ENCODE measurements around the gene KRTAP19-2.

KRTAP19-2 gene

DNA sequence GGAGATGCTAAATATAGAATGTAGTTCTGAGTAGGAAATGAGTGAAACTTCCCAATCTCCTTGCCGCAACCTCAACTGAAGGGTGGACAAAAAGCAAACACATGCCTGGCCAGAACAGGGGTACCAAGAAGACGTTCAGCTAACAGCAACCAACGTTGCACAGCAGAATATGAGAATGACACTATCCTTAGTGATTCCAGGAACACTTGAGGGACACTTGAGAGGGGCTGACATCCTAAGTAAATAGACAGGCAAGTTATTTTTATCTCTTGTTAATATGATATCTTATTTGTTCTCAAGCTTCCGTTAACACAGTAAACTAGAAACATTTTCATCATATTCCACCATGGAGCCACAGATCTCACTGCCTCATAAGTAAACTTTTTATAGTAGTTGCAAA lies 8.0 kb downstream of the KRTAP19-2 start:
- Histone ChIP-seq H2AFZ (no peak overlapping the region), H3K4me2 (ENCODE audit: low read length) (no peak overlapping the region), H3K36me3 (ENCODE audit: control insufficient read depth, insufficient read depth, low read length) (no peaks in the 10 kb centered on the region), H3K9ac (no peak overlapping the region), H3K79me2 (no peaks in the 10 kb centered on the region), H3K9me3 (ENCODE audit: control insufficient read depth, low read length) (no peaks in the 10 kb centered on the region), H3K4me3 (ENCODE audit: low read depth, low read length) (no peak overlapping the region), H3K27ac (no peak overlapping the region), H3K27me3 (ENCODE audit: control insufficient read depth, insufficient read depth, low read length) (no peaks in the 10 kb centered on the region), H3K4me1 (no peaks in the 10 kb centered on the region)
- TF ChIP-seq, protein P1, sequence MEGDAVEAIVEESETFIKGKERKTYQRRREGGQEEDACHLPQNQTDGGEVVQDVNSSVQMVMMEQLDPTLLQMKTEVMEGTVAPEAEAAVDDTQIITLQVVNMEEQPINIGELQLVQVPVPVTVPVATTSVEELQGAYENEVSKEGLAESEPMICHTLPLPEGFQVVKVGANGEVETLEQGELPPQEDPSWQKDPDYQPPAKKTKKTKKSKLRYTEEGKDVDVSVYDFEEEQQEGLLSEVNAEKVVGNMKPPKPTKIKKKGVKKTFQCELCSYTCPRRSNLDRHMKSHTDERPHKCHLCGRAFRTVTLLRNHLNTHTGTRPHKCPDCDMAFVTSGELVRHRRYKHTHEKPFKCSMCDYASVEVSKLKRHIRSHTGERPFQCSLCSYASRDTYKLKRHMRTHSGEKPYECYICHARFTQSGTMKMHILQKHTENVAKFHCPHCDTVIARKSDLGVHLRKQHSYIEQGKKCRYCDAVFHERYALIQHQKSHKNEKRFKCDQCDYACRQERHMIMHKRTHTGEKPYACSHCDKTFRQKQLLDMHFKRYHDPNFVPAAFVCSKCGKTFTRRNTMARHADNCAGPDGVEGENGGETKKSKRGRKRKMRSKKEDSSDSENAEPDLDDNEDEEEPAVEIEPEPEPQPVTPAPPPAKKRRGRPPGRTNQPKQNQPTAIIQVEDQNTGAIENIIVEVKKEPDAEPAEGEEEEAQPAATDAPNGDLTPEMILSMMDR (IDR thresholded peaks at IDR 0.05), result no peak

DNA sequence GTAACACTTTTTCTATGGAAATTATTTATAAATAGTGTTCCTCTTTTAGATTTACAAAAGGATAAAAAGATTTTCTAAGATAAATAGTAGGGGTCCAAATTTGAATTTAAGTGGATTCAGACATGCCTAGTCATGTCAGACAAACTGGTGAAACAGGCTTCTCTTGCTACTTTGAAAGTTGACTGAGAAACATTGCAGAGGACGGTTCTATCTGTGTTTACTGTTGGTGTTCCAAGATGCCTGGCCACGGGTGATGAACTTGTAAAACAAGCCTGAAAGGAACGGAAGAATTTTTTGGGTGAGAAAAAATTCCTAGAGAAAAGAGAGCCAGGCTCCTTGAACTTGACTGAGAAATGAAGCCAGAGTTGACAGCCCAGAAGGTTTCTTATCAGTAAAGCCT lies 9.2 kb downstream of the KRTAP19-2 start:
- Histone ChIP-seq H3K36me3 (ENCODE audit: control insufficient read depth, insufficient read depth, low read length) (no peaks in the 10 kb centered on the region), H3K27ac (no peak overlapping the region), H3K79me2 (no peaks in the 10 kb centered on the region), H3K27me3 (ENCODE audit: control insufficient read depth, insufficient read depth, low read length) (no peaks in the 10 kb centered on the region), H2AFZ (no peak overlapping the region), H3K4me3 (ENCODE audit: low read depth, low read length) (no peak overlapping the region), H3K4me1 (no peaks in the 10 kb centered on the region), H3K4me2 (ENCODE audit: low read length) (no peak overlapping the region), H3K9ac (no peak overlapping the region), H3K9me3 (ENCODE audit: control insufficient read depth, low read length) (no peaks in the 10 kb centered on the region)
- TF ChIP-seq, protein P1 (IDR thresholded peaks at IDR 0.05), result no peak

DNA sequence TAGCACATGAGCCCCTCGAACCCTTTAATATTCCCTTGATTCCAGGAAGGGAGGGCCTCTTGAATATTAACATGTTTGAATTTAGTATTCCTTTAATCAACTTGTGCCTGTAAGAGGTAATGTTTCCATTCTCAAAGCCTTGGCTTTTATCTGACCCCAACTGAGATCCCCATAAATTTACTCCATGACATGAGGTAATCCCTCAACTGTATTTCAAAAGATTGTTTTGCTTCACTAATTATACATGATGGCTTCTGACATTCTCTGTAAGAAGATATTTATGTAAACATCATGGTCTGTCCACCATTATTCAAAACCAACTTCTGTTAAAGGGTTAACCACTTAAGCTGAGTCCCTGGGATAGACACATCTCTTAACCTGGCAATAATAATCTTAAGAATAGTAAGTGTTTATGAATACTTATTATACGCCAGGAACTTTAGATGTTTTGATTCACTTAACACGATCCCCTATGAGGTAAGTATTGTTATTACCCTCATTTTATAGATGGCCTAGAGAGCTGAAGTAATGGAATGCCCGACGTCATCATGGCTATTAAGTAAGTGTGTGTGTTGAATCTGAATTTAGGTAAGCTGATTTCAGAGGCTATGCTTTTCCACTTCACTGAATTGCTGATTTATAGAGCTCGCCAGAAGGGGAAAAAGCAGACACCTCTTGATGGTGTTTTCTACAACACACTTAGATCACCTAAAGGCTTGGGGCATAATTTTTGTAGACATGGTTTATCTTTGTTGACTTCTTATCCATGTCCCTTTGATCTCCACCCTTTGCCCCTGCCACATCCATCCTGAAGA lies 18.1 kb downstream of the KRTAP19-2 start:
- Histone ChIP-seq H3K36me3 (ENCODE audit: control insufficient read depth, insufficient read depth, low read length) (no peaks in the 10 kb centered on the region), H3K27ac (no peak overlapping the region), H3K9ac (no peak overlapping the region), H3K4me1 (no peaks in the 10 kb centered on the region), H3K4me3 (ENCODE audit: low read depth, low read length) (no peak overlapping the region), H3K4me2 (ENCODE audit: low read length) (no peak overlapping the region), H3K27me3 (ENCODE audit: control insufficient read depth, insufficient read depth, low read length) (no peaks in the 10 kb centered on the region), H2AFZ (no peak overlapping the region), H3K9me3 (ENCODE audit: control insufficient read depth, low read length) (no peaks in the 10 kb centered on the region), H3K79me2 (no peaks in the 10 kb centered on the region)
- TF ChIP-seq, protein P1 (IDR thresholded peaks at IDR 0.05), result no peak

DNA sequence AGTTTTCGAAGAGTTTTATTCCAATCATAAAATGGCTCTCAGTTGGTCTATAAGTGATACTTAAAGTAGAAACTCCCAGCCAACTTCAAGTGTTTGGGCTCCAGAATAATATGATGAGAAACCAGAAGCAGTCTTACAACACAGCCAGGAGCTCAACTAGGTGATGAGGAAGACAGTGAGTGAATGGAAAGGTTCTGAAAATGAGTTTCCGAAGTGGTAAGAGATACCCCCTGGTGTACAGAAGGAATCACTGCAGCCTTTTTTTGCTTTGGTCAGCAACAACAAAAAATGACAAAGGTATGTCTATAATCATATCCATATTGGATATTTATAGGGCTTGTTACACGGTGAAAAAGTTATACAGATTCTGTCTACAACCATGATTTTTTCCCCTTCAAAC lies 23.5 kb downstream of the KRTAP19-2 start:
- H2AFZ ChIP-seq, result no peak overlapping the region
- H3K4me1 ChIP-seq, result no peaks in the 10 kb centered on the region
- TF ChIP-seq, protein P1 (IDR thresholded peaks at IDR 0.05), result no peak
- no peak overlapping the region for H3K4me3 ChIP-seq (ENCODE audit: low read depth, low read length)
- no peak overlapping the region for H3K9ac ChIP-seq
- H3K27ac ChIP-seq, result no peak overlapping the region
- H3K27me3 ChIP-seq (ENCODE audit: control insufficient read depth, insufficient read depth, low read length), result no peaks in the 10 kb centered on the region
- no peak overlapping the region for H3K4me2 ChIP-seq (ENCODE audit: low read length)
- no peaks in the 10 kb centered on the region for H3K9me3 ChIP-seq (ENCODE audit: control insufficient read depth, low read length)
- no peaks in the 10 kb centered on the region for H3K36me3 ChIP-seq (ENCODE audit: control insufficient read depth, insufficient read depth, low read length)
- H3K79me2 ChIP-seq, result no peaks in the 10 kb centered on the region

DNA sequence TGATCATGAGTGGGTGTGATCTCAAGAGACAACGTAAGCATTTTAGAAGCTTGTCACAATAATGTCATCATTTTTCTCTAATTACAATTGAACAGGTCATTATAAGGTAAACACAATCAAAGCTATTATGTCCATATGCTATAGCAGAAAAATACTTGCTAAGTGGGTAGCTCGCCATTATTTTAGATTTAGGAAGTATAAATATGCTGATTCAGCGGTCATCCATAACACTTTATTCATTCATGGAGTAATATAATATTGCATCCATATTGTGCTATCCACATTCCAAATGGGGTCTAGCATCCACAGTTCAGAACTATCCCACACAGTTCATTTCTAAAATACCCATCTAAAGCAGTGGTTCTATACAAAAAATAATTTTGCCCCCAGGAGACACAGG lies 38.7 kb downstream of the KRTAP19-2 start:
- no peaks in the 10 kb centered on the region for H3K9me3 ChIP-seq (ENCODE audit: control insufficient read depth, low read length)
- no peak overlapping the region for H3K9ac ChIP-seq
- no peaks in the 10 kb centered on the region for H3K79me2 ChIP-seq
- H3K27ac ChIP-seq, result no peak overlapping the region
- no peaks in the 10 kb centered on the region for H3K4me1 ChIP-seq
- H3K4me3 ChIP-seq (ENCODE audit: low read depth, low read length), result no peak overlapping the region
- H3K27me3 ChIP-seq (ENCODE audit: control insufficient read depth, insufficient read depth, low read length), result no peaks in the 10 kb centered on the region
- H2AFZ ChIP-seq, result no peak overlapping the region
- no peak overlapping the region for H3K4me2 ChIP-seq (ENCODE audit: low read length)
- H3K36me3 ChIP-seq (ENCODE audit: control insufficient read depth, insufficient read depth, low read length), result no peaks in the 10 kb centered on the region
- TF ChIP-seq, protein P1 (IDR thresholded peaks at IDR 0.05), result no peak
